OCI-LY7 (cell line): ENCODE data around the gene TBC1D20. TPM values are rescaled to one million over a fixed set of nuclear protein-coding genes. Genes with fewer than 3 reads are reported as not detected.

Experiments
- BruUV-seq: library from RNA; stranded (reverse); fragments of 400-500 nt; replicated peaks from 2 replicates; lab custom pipeline; 2021; lab: Mats Ljungman, UMichigan
- CTCF ChIA-PET: fragments of 300-600 bp; sonication (Branson Sonifier 250); formaldehyde crosslinking; loops from one replicate; lab custom pipeline; 2022; ENCODE audit warnings: antibody characterized with exemption; ENCODE audit not compliant: unreplicated experiment; lab: Charles Lee
- POLR2A ChIA-PET: fragments of 300-600 bp; sonication (Branson Sonifier 250); formaldehyde crosslinking; loops from one replicate; lab custom pipeline; 2022; ENCODE audit warnings: antibody characterized with exemption; lab: Charles Lee
- DNase-seq: peaks from one replicate; pipeline ENCODE4 v3.0.0-alpha.2; 2015; ENCODE audit warnings: low spot score
- H2AFZ ChIP-seq: fragments of 200-600 bp; sonication (generic), shearing (Covaris generic); 2 replicates; pipeline ENCODE4 v1.6.1; 2014; ENCODE audit warnings: mild to moderate bottlenecking, antibody characterized with exemption, low read length, moderate library complexity
- H3K27ac ChIP-seq: fragments of 200-600 bp; sonication (generic); 2 replicates; pipeline ENCODE4 v1.5.1; 2014; ENCODE audit warnings: mixed run types, low read depth, mild to moderate bottlenecking, moderate library complexity, low read length, inconsistent platforms; ENCODE audit not compliant: poor library complexity, severe bottlenecking
- H3K36me3 ChIP-seq: fragments of 200-600 bp; sonication (generic); 2 replicates; pipeline ENCODE4 v1.6.1; 2014; ENCODE audit warnings: mild to moderate bottlenecking, antibody characterized with exemption, low read length, moderate library complexity, mixed read lengths; ENCODE audit not compliant: insufficient read depth
- H3K4me1 ChIP-seq: fragments of 200-600 bp; sonication (generic); 2 replicates; pipeline ENCODE4 v1.5.1; 2014; ENCODE audit warnings: mild to moderate bottlenecking, low read length; ENCODE audit not compliant: insufficient read depth, poor library complexity, severe bottlenecking
- H3K4me2 ChIP-seq: fragments of 200-600 bp; sonication (generic); 2 replicates; pipeline ENCODE4 v1.6.1; 2014; ENCODE audit warnings: mild to moderate bottlenecking, low read length
- H3K4me3 ChIP-seq: fragments of 200-600 bp; sonication (generic); 2 replicates; pipeline ENCODE4 v1.5.1; 2014; ENCODE audit warnings: mild to moderate bottlenecking, low read depth, low read length; ENCODE audit not compliant: poor library complexity, severe bottlenecking
- H3K79me2 ChIP-seq: fragments of 200-600 bp; sonication (generic); 2 replicates; pipeline ENCODE4 v1.6.1; 2016; ENCODE audit warnings: low read depth, mild to moderate bottlenecking, low read length, moderate library complexity, mixed read lengths; ENCODE audit not compliant: insufficient read depth
- H3K9me2 ChIP-seq: fragments of 200-600 bp; sonication (generic); 2 replicates; pipeline ENCODE4 v1.6.1; 2016; ENCODE audit warnings: mild to moderate bottlenecking, low read length, mixed read lengths; ENCODE audit not compliant: insufficient read depth
- H3K9me3 ChIP-seq: fragments of 200-600 bp; sonication (generic); 2 replicates; pipeline ENCODE4 v1.6.1; 2014; ENCODE audit warnings: mild to moderate bottlenecking, mixed run types, low read length, mixed read lengths
- H4K20me1 ChIP-seq: fragments of 200-600 bp; sonication (generic); 2 replicates; pipeline ENCODE4 v1.6.1; 2014; ENCODE audit warnings: mild to moderate bottlenecking, antibody characterized with exemption, low read length, moderate library complexity, mixed read lengths; ENCODE audit not compliant: insufficient read depth
- CTCF ChIP-seq: fragments of 200-600 bp; sonication (generic); conservative IDR thresholded peaks from 2 replicates; pipeline ENCODE4 v1.5.1; 2014; ENCODE audit warnings: mild to moderate bottlenecking, antibody characterized with exemption, low read length, moderate library complexity, mixed read lengths
- EZH2phosphoT487 ChIP-seq: fragments of 200-600 bp; sonication (generic); IDR thresholded peaks from 2 replicates; pipeline ENCODE4 v1.6.1; 2018; ENCODE audit warnings: low read depth, borderline replicate concordance, mild to moderate bottlenecking, mixed run types, antibody characterized with exemption, low read length, moderate library complexity, mixed read lengths
- intact Hi-C: fragments of 100-400 bp; cut with micrococcal nuclease; formaldehyde crosslinking; loops from one replicate; pipeline ENCODE4 v1.10.0; 2022; ENCODE audit not compliant: unreplicated experiment
- total RNA-seq, 2 experiments: library from RNA; depleted of rRNA in 1 of 2; stranded (reverse); fragments of >200 nt in 1 of 2; shearing (Covaris generic) in 1 of 2; gene quantifications; 2 replicates each; pipeline ENCODE4 v1.2.3, GENCODE V29; 2014 to 2022

TBC1D20 gene
- total RNA-seq, 2 experiments from 2014 or later: 17.4 to 20.8 TPM

GRCh38 chr20:409697-410559, 52.4 kb downstream of the TBC1D20 start:
- H3K9me3 ChIP-seq: no peaks in the 10 kb centered on the region; the same call in 1 of the 2 replicates
- TF ChIP-seq CTCF: no peak
- no peak for TF ChIP-seq EZH2phosphoT487
- no peak overlapping the region for H2AFZ ChIP-seq
- no peaks in the 10 kb centered on the region for H4K20me1 ChIP-seq
- TSS peak; percentile 46 for BruUV-seq
- DNase-seq: peak; percentile 41
- intact Hi-C loops: loop anchor here (1.0 to 2.0 kb wide), 2 partner anchors 21 to 55 kb away; no protein-coding TSS in a partner anchor
- H3K4me2 ChIP-seq: peak overlapping the region; percentile 88
- H3K79me2 ChIP-seq: peaks cover 34% of the 10 kb centered on the region; the same call in 1 of the 2 replicates
- POLR2A ChIA-PET: interaction anchor here (0.7 to 2.1 kb wide), 8 partner anchors 9 to 439 kb away, joined by 3 to 14 read pairs (median 3); partner anchors contain the start of gene TRIB3
- peak overlapping the region; percentile 71 for H3K27ac ChIP-seq
- CTCF ChIA-PET: interaction anchor here (1.0 kb wide), 2 partner anchors 22 to 80 kb away, joined by 3 read pairs; no protein-coding TSS in a partner anchor
- H3K4me3 ChIP-seq: peak overlapping the region; percentile 95
- peaks cover 39% of the 10 kb centered on the region for H3K4me1 ChIP-seq
- no peaks in the 10 kb centered on the region for H3K9me2 ChIP-seq
- peaks cover 52% of the 10 kb centered on the region for H3K36me3 ChIP-seq

- POLR2A ChIA-PET: interaction anchor here (0.6 to 2.1 kb wide), 6 partner anchors 8 to 439 kb away, joined by 3 to 14 read pairs (median 4); partner anchors contain the start of gene TRIB3
- Histone ChIP-seq H3K27ac (peak overlapping the region; percentile 71), H3K9me3 (peaks cover under 1% of the 10 kb centered on the region; the same call in 1 of the 2 replicates), H3K36me3 (peaks cover 45% of the 10 kb centered on the region), H4K20me1 (no peaks in the 10 kb centered on the region), H3K4me2 (peak overlapping the region; percentile 88), H3K4me1 (peaks cover 39% of the 10 kb centered on the region), H2AFZ (peak overlapping the region; percentile 4; the same call in 1 of the 2 replicates), H3K4me3 (peak overlapping the region; percentile 95), H3K79me2 (peaks cover 29% of the 10 kb centered on the region; the same call in 1 of the 2 replicates), H3K9me2 (no peaks in the 10 kb centered on the region)
- no TSS peak for BruUV-seq
- TF ChIP-seq EZH2phosphoT487 (no peak), CTCF (no peak)
- CTCF ChIA-PET: interaction anchor here (1.0 kb wide), 1 partner anchor 22 kb away, joined by 3 read pairs; no protein-coding TSS in a partner anchor
- peak; percentile 52 for DNase-seq
- intact Hi-C loops: loop anchor here (1.0 to 2.0 kb wide), 3 partner anchors 22 to 54 kb away; no protein-coding TSS in a partner anchor
Observed at GRCh38 chr20:408843-409696, 53.3 kb downstream of the TBC1D20 start.
